PFSK-1 (cell line): ENCODE results near the gene CEMIP2.

Experiments used
- FOXP2 ChIP-seq: optimal IDR thresholded peaks from 2 replicates; pipeline ENCODE3; 2011; ENCODE audit warnings: borderline replicate concordance, control low read depth, inconsistent platforms; ENCODE audit not compliant: insufficient read depth; ENCODE audit errors: extremely low read length, extremely low read depth
- POLR2AphosphoS5 ChIP-seq: IDR thresholded peaks from 2 replicates; pipeline ENCODE4 v1.6.1; 2012; ENCODE audit warnings: low read depth, mild to moderate bottlenecking, control low read depth, low read length, moderate library complexity
- SIN3A ChIP-seq: IDR thresholded peaks from 2 replicates; pipeline ENCODE4 v1.6.1; 2012; ENCODE audit warnings: mild to moderate bottlenecking, low read length, moderate library complexity, borderline replicate concordance; ENCODE audit not compliant: insufficient read depth
- TAF1 ChIP-seq: IDR thresholded peaks from 2 replicates; pipeline ENCODE4 v1.6.1; 2012; ENCODE audit warnings: low read length, control low read depth, borderline replicate concordance; ENCODE audit not compliant: insufficient read depth
- TF ChIP-seq, protein P1 (sequence below), 2 experiments: IDR thresholded peaks; 2 replicates each; pipeline versions ENCODE4 v1.6.1 to v1.8.0; 2011 to 2012; ENCODE audit warnings: low read depth in 2 of 2, low read length in 2 of 2, control low read depth in 1 of 2, inconsistent platforms in 1 of 2, mild to moderate bottlenecking in 1 of 2, moderate library complexity in 1 of 2; ENCODE audit not compliant: insufficient read depth in 1 of 2

Gene CEMIP2

GRCh38 chr9:71774920-71775319, 6.6 kb upstream of the CEMIP2 start:
- TF ChIP-seq TAF1 (no peak), SIN3A (no peak), POLR2AphosphoS5 (no peak), FOXP2 (no peak)
- TF ChIP-seq, protein P1, sequence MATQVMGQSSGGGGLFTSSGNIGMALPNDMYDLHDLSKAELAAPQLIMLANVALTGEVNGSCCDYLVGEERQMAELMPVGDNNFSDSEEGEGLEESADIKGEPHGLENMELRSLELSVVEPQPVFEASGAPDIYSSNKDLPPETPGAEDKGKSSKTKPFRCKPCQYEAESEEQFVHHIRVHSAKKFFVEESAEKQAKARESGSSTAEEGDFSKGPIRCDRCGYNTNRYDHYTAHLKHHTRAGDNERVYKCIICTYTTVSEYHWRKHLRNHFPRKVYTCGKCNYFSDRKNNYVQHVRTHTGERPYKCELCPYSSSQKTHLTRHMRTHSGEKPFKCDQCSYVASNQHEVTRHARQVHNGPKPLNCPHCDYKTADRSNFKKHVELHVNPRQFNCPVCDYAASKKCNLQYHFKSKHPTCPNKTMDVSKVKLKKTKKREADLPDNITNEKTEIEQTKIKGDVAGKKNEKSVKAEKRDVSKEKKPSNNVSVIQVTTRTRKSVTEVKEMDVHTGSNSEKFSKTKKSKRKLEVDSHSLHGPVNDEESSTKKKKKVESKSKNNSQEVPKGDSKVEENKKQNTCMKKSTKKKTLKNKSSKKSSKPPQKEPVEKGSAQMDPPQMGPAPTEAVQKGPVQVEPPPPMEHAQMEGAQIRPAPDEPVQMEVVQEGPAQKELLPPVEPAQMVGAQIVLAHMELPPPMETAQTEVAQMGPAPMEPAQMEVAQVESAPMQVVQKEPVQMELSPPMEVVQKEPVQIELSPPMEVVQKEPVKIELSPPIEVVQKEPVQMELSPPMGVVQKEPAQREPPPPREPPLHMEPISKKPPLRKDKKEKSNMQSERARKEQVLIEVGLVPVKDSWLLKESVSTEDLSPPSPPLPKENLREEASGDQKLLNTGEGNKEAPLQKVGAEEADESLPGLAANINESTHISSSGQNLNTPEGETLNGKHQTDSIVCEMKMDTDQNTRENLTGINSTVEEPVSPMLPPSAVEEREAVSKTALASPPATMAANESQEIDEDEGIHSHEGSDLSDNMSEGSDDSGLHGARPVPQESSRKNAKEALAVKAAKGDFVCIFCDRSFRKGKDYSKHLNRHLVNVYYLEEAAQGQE (IDR thresholded peaks at IDR 0.05; ENCODE audit: insufficient read depth in 1 of 2, low read depth in 2 of 2, low read length in 2 of 2) = no peak

- TF ChIP-seq FOXP2 (no peak), SIN3A (no peak), POLR2AphosphoS5 (no peak), TAF1 (no peak)
- TF ChIP-seq, protein P1 (IDR thresholded peaks at IDR 0.05; ENCODE audit: insufficient read depth in 1 of 2, low read depth in 2 of 2, low read length in 2 of 2) = no peak
Observed at GRCh38 chr9:71772726-71773125, 4.4 kb upstream of the CEMIP2 start.

- TF ChIP-seq FOXP2 = no peak
- no peak for TF ChIP-seq POLR2AphosphoS5
- TF ChIP-seq, protein P1 (IDR thresholded peaks at IDR 0.05; ENCODE audit: insufficient read depth in 1 of 2, low read depth in 2 of 2, low read length in 2 of 2) = no peak
- TF ChIP-seq TAF1 = no peak
- no peak for TF ChIP-seq SIN3A
Observed at GRCh38 chr9:71770170-71770569, 1.9 kb upstream of the CEMIP2 start.

- TF ChIP-seq POLR2AphosphoS5 (no peak), SIN3A (no peak), FOXP2 (no peak), TAF1 (no peak)
- TF ChIP-seq, protein P1 (IDR thresholded peaks at IDR 0.05; ENCODE audit: insufficient read depth in 1 of 2, low read depth in 2 of 2, low read length in 2 of 2) = no peak
Observed at GRCh38 chr9:71769175-71770161, 1.2 kb upstream of the CEMIP2 start.
